Mesenchymal stem cell (in vitro differentiated cells and primary cell): ENCODE measurements around the gene CDHR3.

ENCODE experiments used
- DNase-seq: peaks from one replicate; pipeline ENCODE4 v3.0.0-alpha.2; 2013
- H2AFZ ChIP-seq: one replicate; pipeline ENCODE4 v1.6.1; 2013; ENCODE audit warnings: low read depth, mild to moderate bottlenecking, control low read depth, inconsistent platforms, low read length, moderate library complexity
- H2AK5ac ChIP-seq: 2 replicates; pipeline ENCODE4 v1.6.1; 2013; ENCODE audit warnings: low read length, moderate library complexity, mild to moderate bottlenecking, inconsistent platforms; ENCODE audit not compliant: severe bottlenecking
- H2BK120ac ChIP-seq: one replicate; pipeline ENCODE4 v1.6.1; 2013; ENCODE audit warnings: low read depth, mild to moderate bottlenecking, inconsistent platforms, low read length, moderate library complexity
- H2BK12ac ChIP-seq, 2 experiments: one replicate each; pipeline ENCODE4 v1.6.1; 2013; ENCODE audit warnings: inconsistent platforms in 2 of 2, low read length in 2 of 2, mild to moderate bottlenecking in 2 of 2, moderate library complexity in 2 of 2, control low read depth in 1 of 2
- H2BK15ac ChIP-seq: one replicate; pipeline ENCODE4 v1.6.1; 2013; ENCODE audit warnings: mild to moderate bottlenecking, low read depth, inconsistent platforms; ENCODE audit not compliant: poor library complexity, severe bottlenecking
- H2BK5ac ChIP-seq: 2 replicates; pipeline ENCODE4 v1.6.1; 2013; ENCODE audit warnings: low read depth, mild to moderate bottlenecking, low read length, control low read depth, inconsistent platforms; ENCODE audit not compliant: poor library complexity, severe bottlenecking
- H3K14ac ChIP-seq, 2 experiments: one replicate each; pipeline ENCODE4 v1.6.1; 2013; ENCODE audit warnings: inconsistent platforms in 2 of 2, low read length in 2 of 2, control low read depth in 1 of 2, mild to moderate bottlenecking in 1 of 2, moderate library complexity in 1 of 2
- H3K18ac ChIP-seq, 2 experiments: one replicate each; pipeline ENCODE4 v1.6.1; 2013; ENCODE audit warnings: inconsistent platforms in 2 of 2, low read length in 2 of 2, control low read depth in 1 of 2, low read depth in 1 of 2, mild to moderate bottlenecking in 1 of 2
- H3K23ac ChIP-seq, 2 experiments: one replicate each; pipeline ENCODE4 v1.6.1; 2013; ENCODE audit warnings: inconsistent platforms in 2 of 2, low read length in 2 of 2, mild to moderate bottlenecking in 2 of 2, moderate library complexity in 2 of 2, control low read depth in 1 of 2
- H3K27ac ChIP-seq: 2 replicates; pipeline ENCODE4 v1.5.1; 2013; ENCODE audit warnings: mild to moderate bottlenecking, moderate library complexity, low read length, control low read depth, inconsistent platforms; ENCODE audit not compliant: poor library complexity, severe bottlenecking
- H3K27me3 ChIP-seq, 2 experiments: 2 replicates each; pipeline versions ENCODE4 v1.6.1 to v1.7.0; 2013; ENCODE audit warnings: low read length in 2 of 2, mild to moderate bottlenecking in 2 of 2, moderate library complexity in 2 of 2, control low read depth in 1 of 2, inconsistent platforms in 1 of 2; ENCODE audit not compliant: control insufficient read depth in 1 of 2, insufficient read depth in 1 of 2
- H3K36me3 ChIP-seq, 2 experiments: 2 replicates each; pipeline versions ENCODE4 v1.6.1 to v1.7.0; 2013; ENCODE audit warnings: low read length in 2 of 2, control low read depth in 1 of 2, inconsistent platforms in 1 of 2, low read depth in 1 of 2, mild to moderate bottlenecking in 1 of 2; ENCODE audit not compliant: insufficient read depth in 2 of 2, control insufficient read depth in 1 of 2
- H3K4ac ChIP-seq, 2 experiments: one replicate each; pipeline ENCODE4 v1.6.1; 2013; ENCODE audit warnings: inconsistent platforms in 2 of 2, low read length in 2 of 2, mild to moderate bottlenecking in 2 of 2, moderate library complexity in 2 of 2, control low read depth in 1 of 2, low read depth in 1 of 2
- H3K4me1 ChIP-seq: 2 replicates; pipeline ENCODE4 v1.6.1; 2013; ENCODE audit warnings: low read depth, low read length, control low read depth; ENCODE audit not compliant: control insufficient read depth, insufficient read depth
- H3K4me2 ChIP-seq: 2 replicates; pipeline ENCODE4 v1.6.1; 2013; ENCODE audit warnings: low read length, mild to moderate bottlenecking, inconsistent platforms; ENCODE audit not compliant: poor library complexity, severe bottlenecking
- H3K4me3 ChIP-seq, 2 experiments: 2 replicates each; pipeline versions ENCODE4 v1.5.1 to v1.7.0; 2013; ENCODE audit warnings: low read length in 2 of 2, mild to moderate bottlenecking in 2 of 2, control low read depth in 1 of 2, low read depth in 1 of 2; ENCODE audit not compliant: insufficient read depth in 1 of 2
- H3K79me1 ChIP-seq: replicated peaks from 2 replicates; pipeline ENCODE4 v1.6.1; 2013; ENCODE audit warnings: mild to moderate bottlenecking, control low read depth, low read length, inconsistent platforms; ENCODE audit not compliant: poor library complexity, severe bottlenecking
- H3K9ac ChIP-seq: 2 replicates; pipeline ENCODE4 v1.7.0; 2013; ENCODE audit warnings: mild to moderate bottlenecking, low read length, moderate library complexity
- H3K9me3 ChIP-seq: 2 replicates; pipeline ENCODE4 v1.7.0; 2013; ENCODE audit warnings: mild to moderate bottlenecking, low read length; ENCODE audit not compliant: control insufficient read depth
- H4K8ac ChIP-seq: one replicate; pipeline ENCODE4 v1.6.1; 2013; ENCODE audit warnings: inconsistent platforms, mild to moderate bottlenecking, low read length, moderate library complexity
- H4K91ac ChIP-seq: one replicate; pipeline ENCODE4 v1.6.1; 2013; ENCODE audit warnings: mild to moderate bottlenecking, low read length, inconsistent platforms
- WGBS: methylation state at CpG from one replicate; pipeline ENCODE4 v1.1.7; 2013; ENCODE audit warnings: mixed read lengths; 5-methylcytosine and 5-hydroxymethylcytosine counted together

The CDHR3 gene

DNA sequence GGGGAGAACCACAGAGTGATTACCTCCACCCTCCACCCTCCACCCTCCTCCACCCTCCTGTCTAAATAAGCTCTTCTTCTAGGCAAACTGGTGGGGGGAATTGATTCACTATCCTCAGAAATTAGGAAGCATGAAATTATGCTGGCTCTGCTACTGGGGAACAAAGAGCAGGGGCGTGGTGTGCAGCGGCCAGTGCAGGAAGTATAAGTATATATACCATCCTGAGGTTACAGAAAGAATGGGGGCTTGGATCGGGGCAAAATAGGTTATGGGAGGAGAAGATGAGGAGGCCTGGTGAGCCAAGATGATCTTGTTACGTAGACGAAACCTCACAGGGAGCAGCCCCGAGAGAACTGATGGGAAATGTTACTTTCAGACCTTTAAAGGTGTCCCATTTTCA is 100.0 kb downstream of the CDHR3 start:
- H3K4me1 ChIP-seq, result peaks cover 22% of the 10 kb centered on the region

DNA sequence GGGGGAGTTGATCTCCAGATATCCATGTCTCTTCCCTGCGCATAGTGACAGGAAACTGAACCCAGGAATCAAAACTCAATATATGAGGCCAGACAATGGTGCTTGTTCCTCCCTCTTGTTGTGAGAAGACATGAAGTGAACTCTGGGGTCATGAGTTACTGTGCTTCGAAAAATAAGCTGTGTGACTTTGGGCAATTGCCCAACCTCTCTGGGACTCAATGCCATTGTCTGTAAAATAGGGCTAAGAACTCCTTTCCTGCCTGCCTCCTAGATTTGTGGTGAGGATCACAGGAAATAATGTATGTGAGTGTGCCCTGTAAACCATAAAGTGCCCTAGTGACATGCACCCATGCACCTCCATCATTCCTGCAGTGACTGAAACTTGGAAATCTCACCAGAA is 100.6 kb downstream of the CDHR3 start:
- WGBS, result 91% methylated on average over 2 of the region's 2 CpGs
- Histone ChIP-seq H3K9me3 (peaks cover 7% of the 10 kb centered on the region), H3K4ac (no peak overlapping the region), H3K4me1 (peaks cover 22% of the 10 kb centered on the region), H4K91ac (no peak overlapping the region), H3K27me3 (no peaks in the 10 kb centered on the region), H2BK12ac (no peak overlapping the region), H2BK5ac (no peak overlapping the region), H3K9ac (no peak overlapping the region), H3K79me1 (no peaks in the 10 kb centered on the region), H3K14ac (no peak overlapping the region), H4K8ac (no peak overlapping the region), H2BK15ac (peak overlapping the region; percentile 8), H2AK5ac (no peak overlapping the region), H3K18ac (no peak overlapping the region), H3K4me3 (no peak overlapping the region), H2BK120ac (no peak overlapping the region), H3K27ac (no peak overlapping the region), H3K36me3 (no peaks in the 10 kb centered on the region), H2AFZ (no peak overlapping the region), H3K4me2 (no peak overlapping the region), H3K23ac (no peak overlapping the region)
- no peak for DNase-seq

More for the DNA sequence above, 100.0 kb downstream of the CDHR3 start:
- no peak overlapping the region for H4K91ac ChIP-seq
- H3K4ac ChIP-seq, result no peak overlapping the region
- H2AK5ac ChIP-seq, result no peak overlapping the region
- H3K4me2 ChIP-seq, result no peak overlapping the region
- H4K8ac ChIP-seq, result no peak overlapping the region
- no peak for DNase-seq
- H2BK12ac ChIP-seq, result no peak overlapping the region
- no peaks in the 10 kb centered on the region for H3K27me3 ChIP-seq
- no peaks in the 10 kb centered on the region for H3K79me1 ChIP-seq
- no peak overlapping the region for H3K27ac ChIP-seq
- no peak overlapping the region for H2AFZ ChIP-seq
- H3K18ac ChIP-seq, result no peak overlapping the region
- H2BK15ac ChIP-seq, result no peak overlapping the region
- H2BK120ac ChIP-seq, result no peak overlapping the region
- H3K23ac ChIP-seq, result no peak overlapping the region
- peaks cover 7% of the 10 kb centered on the region for H3K9me3 ChIP-seq
- 95% methylated on average over 6 of the region's 6 CpGs for WGBS
- H3K36me3 ChIP-seq, result no peaks in the 10 kb centered on the region
- no peak overlapping the region for H3K14ac ChIP-seq
- no peak overlapping the region for H3K9ac ChIP-seq
- H3K4me3 ChIP-seq, result no peak overlapping the region
- no peak overlapping the region for H2BK5ac ChIP-seq

DNA sequence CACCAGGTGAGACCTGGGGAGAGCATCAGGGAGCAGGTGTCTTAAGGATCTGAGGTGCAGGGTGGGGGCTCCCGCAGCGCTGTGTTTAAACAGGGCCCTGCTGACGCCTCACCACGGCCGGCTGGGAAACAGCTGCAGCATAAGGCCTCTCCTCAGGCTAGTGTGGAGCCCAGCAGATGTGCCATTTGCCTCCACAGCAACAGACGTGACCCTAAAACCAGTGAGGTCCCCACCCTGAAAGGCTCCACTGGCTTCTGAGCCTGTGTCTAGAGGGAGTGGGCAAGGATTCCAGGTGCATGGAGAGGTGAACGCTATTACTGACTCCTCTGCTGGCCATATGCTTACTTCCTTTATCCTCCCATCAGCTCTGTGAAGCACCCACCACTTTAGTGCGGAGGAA is 101.3 kb downstream of the CDHR3 start:
- Histone ChIP-seq H2BK12ac (peak overlapping the region in 1 of 2 experiments; percentile 32), H3K4ac (no peak overlapping the region), H4K91ac (peak overlapping the region; percentile 21), H2BK120ac (no peak overlapping the region), H3K14ac (no peak overlapping the region), H3K27me3 (no peaks in the 10 kb centered on the region), H3K4me1 (peaks cover 23% of the 10 kb centered on the region), H2AFZ (peak overlapping the region; percentile 20), H3K36me3 (no peaks in the 10 kb centered on the region), H2BK5ac (no peak overlapping the region), H2BK15ac (peak overlapping the region; percentile 88), H3K23ac (no peak overlapping the region), H2AK5ac (no peak overlapping the region), H3K9me3 (peaks cover 7% of the 10 kb centered on the region), H3K4me3 (no peak overlapping the region), H3K18ac (peak overlapping the region; percentile 23 to 40), H3K27ac (no peak overlapping the region), H3K9ac (peak overlapping the region; percentile 72), H3K79me1 (no peaks in the 10 kb centered on the region), H4K8ac (peak overlapping the region; percentile 57), H3K4me2 (no peak overlapping the region)
- WGBS, result 78% methylated on average over 8 of the region's 8 CpGs
- DNase-seq, result no peak

DNA sequence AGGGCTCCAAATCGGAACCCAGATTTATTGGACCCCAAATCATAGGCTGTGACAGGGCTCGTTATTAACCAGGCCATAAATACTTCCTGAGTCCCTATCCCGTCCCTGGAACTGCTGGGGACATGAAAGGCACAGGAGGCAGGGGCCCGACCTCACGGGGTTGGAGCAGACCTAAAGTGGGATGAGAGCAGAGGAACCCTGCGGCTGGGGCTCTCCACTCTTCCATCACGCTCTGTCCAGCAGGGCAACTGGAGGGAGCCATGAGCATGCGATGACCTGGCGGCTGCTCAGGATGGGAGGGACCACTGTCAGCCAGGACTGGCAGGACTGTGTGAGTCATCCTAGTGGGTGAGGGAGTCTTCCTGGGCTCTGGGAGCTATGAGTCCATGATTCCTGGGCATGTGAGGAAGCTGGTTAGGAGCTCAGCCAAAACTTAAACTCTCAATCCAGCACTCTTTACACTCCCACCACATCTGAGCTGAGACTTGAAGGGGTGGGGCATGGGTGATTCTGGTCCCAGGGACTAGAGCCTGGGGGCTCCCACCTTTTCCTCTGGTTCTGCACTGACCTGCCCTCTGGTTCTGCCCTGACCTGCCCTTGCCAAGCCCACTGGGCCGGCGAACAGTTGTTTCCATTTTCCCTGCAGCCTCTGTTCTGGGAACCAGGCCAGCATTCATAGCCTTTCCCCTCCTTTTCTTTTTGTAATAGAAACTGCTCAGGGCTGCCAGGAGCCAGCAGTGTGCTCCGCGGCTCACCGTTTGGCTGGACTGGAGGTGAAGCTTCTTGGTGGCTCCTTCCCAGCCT is 101.9 kb downstream of the CDHR3 start:
- H3K9ac ChIP-seq, result peak overlapping the region; percentile 72
- peak overlapping the region; percentile 44 for H2BK15ac ChIP-seq
- H3K4me1 ChIP-seq, result peaks cover 23% of the 10 kb centered on the region
- H3K79me1 ChIP-seq, result no peaks in the 10 kb centered on the region
- peak overlapping the region; percentile 57 for H4K8ac ChIP-seq
- no peaks in the 10 kb centered on the region for H3K27me3 ChIP-seq
- H3K4me3 ChIP-seq, result peak overlapping the region in 1 of 2 experiments; percentile 55
- WGBS, result 37% methylated on average over 14 of the region's 14 CpGs
- DNase-seq, result peak; percentile 93
- H3K18ac ChIP-seq, result peak overlapping the region; percentile 39 to 40
- peak overlapping the region; percentile 16 to 19 for H3K4ac ChIP-seq
- H3K9me3 ChIP-seq, result peaks cover 7% of the 10 kb centered on the region
- no peak overlapping the region for H3K23ac ChIP-seq
- peak overlapping the region; percentile 35 for H3K27ac ChIP-seq
- H2AK5ac ChIP-seq, result no peak overlapping the region
- H3K4me2 ChIP-seq, result no peak overlapping the region
- H2AFZ ChIP-seq, result peak overlapping the region; percentile 20
- no peak overlapping the region for H4K91ac ChIP-seq
- H3K14ac ChIP-seq, result no peak overlapping the region
- no peaks in the 10 kb centered on the region for H3K36me3 ChIP-seq
- no peak overlapping the region for H2BK5ac ChIP-seq
- peak overlapping the region; percentile 27 for H2BK120ac ChIP-seq
- H2BK12ac ChIP-seq, result peak overlapping the region in 1 of 2 experiments; percentile 26
